Progenitor cell of endocrine pancreas (in vitro differentiated cells): Measurements from ENCODE around the gene DNAJC11. TPM values are rescaled to one million over a fixed set of nuclear protein-coding genes. Genes with fewer than 3 reads are reported as not detected.

Experiments used
- DNase-seq: peaks from one replicate; pipeline ENCODE4 v3.0.0; 2021; ENCODE audit warnings: low spot score; ENCODE audit not compliant: unreplicated experiment
- H3K27ac Mint-ChIP-seq: 2 replicates; pipeline ENCODE4 v1.8.0; 2021; ENCODE audit warnings: mild to moderate bottlenecking, moderate library complexity, mixed read lengths
- H3K27me3 Mint-ChIP-seq: 2 replicates; pipeline ENCODE4 v1.8.0; 2021; ENCODE audit warnings: mixed read lengths
- H3K36me3 Mint-ChIP-seq: 2 replicates; pipeline ENCODE4 v1.8.0; 2022; ENCODE audit warnings: mixed read lengths; ENCODE audit not compliant: insufficient read depth
- H3K4me1 Mint-ChIP-seq: 2 replicates; pipeline ENCODE4 v1.8.0; 2021; ENCODE audit warnings: low read depth, mixed read lengths
- H3K4me3 Mint-ChIP-seq: 2 replicates; pipeline ENCODE4 v1.8.0; 2021; ENCODE audit warnings: low read depth, mild to moderate bottlenecking, moderate library complexity, mixed read lengths
- H3K9me3 Mint-ChIP-seq: 2 replicates; pipeline ENCODE4 v1.8.0; 2021; ENCODE audit warnings: low read depth, mixed read lengths
- total RNA-seq: library from RNA; stranded (reverse); gene quantifications from 2 replicates; pipeline ENCODE4 v1.2.1, GENCODE V29; 2021
- TF ChIP-seq, protein P1 (sequence below): fragments of 200-600 bp; sonication (generic); IDR thresholded peaks from one replicate; pipeline ENCODE4 v1.5.0; 2021; ENCODE audit warnings: antibody characterized with exemption, mild to moderate bottlenecking; ENCODE audit not compliant: unreplicated experiment

DNAJC11 gene
- total RNA-seq, 1 donor from 2014 or later: 65.8 TPM

- H3K27me3 Mint-ChIP-seq: no peaks in the 10 kb centered on the region
- no peaks in the 10 kb centered on the region for H3K9me3 Mint-ChIP-seq
- H3K36me3 Mint-ChIP-seq: no peaks in the 10 kb centered on the region
- H3K4me3 Mint-ChIP-seq: no peak overlapping the region
- TF ChIP-seq, protein P1, sequence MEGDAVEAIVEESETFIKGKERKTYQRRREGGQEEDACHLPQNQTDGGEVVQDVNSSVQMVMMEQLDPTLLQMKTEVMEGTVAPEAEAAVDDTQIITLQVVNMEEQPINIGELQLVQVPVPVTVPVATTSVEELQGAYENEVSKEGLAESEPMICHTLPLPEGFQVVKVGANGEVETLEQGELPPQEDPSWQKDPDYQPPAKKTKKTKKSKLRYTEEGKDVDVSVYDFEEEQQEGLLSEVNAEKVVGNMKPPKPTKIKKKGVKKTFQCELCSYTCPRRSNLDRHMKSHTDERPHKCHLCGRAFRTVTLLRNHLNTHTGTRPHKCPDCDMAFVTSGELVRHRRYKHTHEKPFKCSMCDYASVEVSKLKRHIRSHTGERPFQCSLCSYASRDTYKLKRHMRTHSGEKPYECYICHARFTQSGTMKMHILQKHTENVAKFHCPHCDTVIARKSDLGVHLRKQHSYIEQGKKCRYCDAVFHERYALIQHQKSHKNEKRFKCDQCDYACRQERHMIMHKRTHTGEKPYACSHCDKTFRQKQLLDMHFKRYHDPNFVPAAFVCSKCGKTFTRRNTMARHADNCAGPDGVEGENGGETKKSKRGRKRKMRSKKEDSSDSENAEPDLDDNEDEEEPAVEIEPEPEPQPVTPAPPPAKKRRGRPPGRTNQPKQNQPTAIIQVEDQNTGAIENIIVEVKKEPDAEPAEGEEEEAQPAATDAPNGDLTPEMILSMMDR: no peak
- no peak overlapping the region for H3K27ac Mint-ChIP-seq
- no peaks in the 10 kb centered on the region for H3K4me1 Mint-ChIP-seq
- no peak for DNase-seq
Measured at GRCh38 chr1:6688757-6689156, 12.9 kb downstream of the DNAJC11 start.

- no peak for DNase-seq
- no peaks in the 10 kb centered on the region for H3K27me3 Mint-ChIP-seq
- no peaks in the 10 kb centered on the region for H3K36me3 Mint-ChIP-seq
- no peaks in the 10 kb centered on the region for H3K4me1 Mint-ChIP-seq
- H3K9me3 Mint-ChIP-seq: no peaks in the 10 kb centered on the region
- H3K4me3 Mint-ChIP-seq: no peak overlapping the region
- H3K27ac Mint-ChIP-seq: no peak overlapping the region
- TF ChIP-seq, protein P1: no peak
Measured at GRCh38 chr1:6688001-6688400, 13.6 kb downstream of the DNAJC11 start.

GRCh38 chr1:6686294-6686693 is 15.3 kb downstream of the DNAJC11 start:
- no peak overlapping the region for H3K27ac Mint-ChIP-seq
- no peaks in the 10 kb centered on the region for H3K36me3 Mint-ChIP-seq
- H3K4me1 Mint-ChIP-seq: no peaks in the 10 kb centered on the region
- DNase-seq: no peak
- no peak overlapping the region for H3K4me3 Mint-ChIP-seq
- H3K9me3 Mint-ChIP-seq: no peaks in the 10 kb centered on the region
- H3K27me3 Mint-ChIP-seq: no peaks in the 10 kb centered on the region
- TF ChIP-seq, protein P1: no peak

DNA sequence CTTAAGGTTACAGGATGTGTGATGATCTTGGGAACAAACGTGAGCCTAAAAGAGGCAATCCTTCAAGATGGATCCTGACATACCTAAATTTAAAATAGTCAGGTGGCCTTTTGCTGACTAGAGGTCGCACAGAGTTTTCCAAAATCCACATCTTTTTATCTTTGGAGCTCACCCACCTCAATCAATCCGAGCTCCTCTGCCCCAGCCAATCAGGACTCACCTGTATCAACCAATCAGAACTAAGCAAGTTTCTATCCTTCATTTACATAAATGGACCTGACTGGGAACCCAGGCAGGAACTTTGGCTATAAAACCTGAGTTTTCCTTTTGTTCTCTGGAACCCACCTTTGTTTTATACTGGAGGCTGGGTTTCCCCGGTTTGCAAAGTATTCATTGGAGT is 16.2 kb downstream of the DNAJC11 start:
- Mint-ChIP-seq H3K27me3 (no peaks in the 10 kb centered on the region), H3K4me3 (no peak overlapping the region), H3K27ac (peak overlapping the region; percentile 22)

DNA sequence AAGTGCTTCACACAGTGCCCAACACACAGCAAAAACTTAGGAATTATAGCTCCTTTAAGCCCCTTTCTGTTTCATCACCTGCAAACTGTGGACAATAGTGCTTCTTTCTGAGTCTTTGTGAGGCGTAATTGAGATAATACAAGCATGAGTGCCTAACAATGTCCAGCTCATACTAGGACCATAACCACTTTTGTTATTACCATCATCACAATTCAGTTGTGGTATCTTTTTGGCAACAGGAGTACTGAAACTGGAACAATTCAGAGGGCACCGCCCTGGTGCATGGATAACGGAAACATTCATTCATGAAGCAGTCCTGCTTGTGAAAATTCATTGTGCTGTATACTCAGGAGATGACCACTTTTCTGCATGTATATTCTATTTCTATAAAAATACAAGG is 18.2 kb downstream of the DNAJC11 start:
- H3K9me3 Mint-ChIP-seq: no peaks in the 10 kb centered on the region
- H3K27me3 Mint-ChIP-seq: no peaks in the 10 kb centered on the region
- no peak overlapping the region for H3K27ac Mint-ChIP-seq
- DNase-seq: no peak
- H3K4me3 Mint-ChIP-seq: no peak overlapping the region
- TF ChIP-seq, protein P1: no peak
- no peaks in the 10 kb centered on the region for H3K4me1 Mint-ChIP-seq
- peaks cover 6% of the 10 kb centered on the region for H3K36me3 Mint-ChIP-seq

More for the DNA sequence above, 16.2 kb downstream of the DNAJC11 start:
- no peaks in the 10 kb centered on the region for H3K4me1 Mint-ChIP-seq
- peaks cover 2% of the 10 kb centered on the region for H3K36me3 Mint-ChIP-seq
- H3K9me3 Mint-ChIP-seq: no peaks in the 10 kb centered on the region
- DNase-seq: no peak
- TF ChIP-seq, protein P1: no peak
